Gastroesophageal sphincter (tissue), 3 donors: Measurements from ENCODE around the gene CHTOP.

Source experiments
- EP300 ChIP-seq: sonication (generic); formaldehyde crosslinking; IDR thresholded peaks from one replicate; pipeline ENCODE4 v1.6.1; 2017; ENCODE audit warnings: antibody characterized with exemption, mild to moderate bottlenecking
- POLR2A ChIP-seq, 2 donors: fragments of 450-650 bp; IDR thresholded peaks; one replicate each; pipeline ENCODE4 v1.6.1; 2017; ENCODE audit warnings: antibody characterized with exemption in 2 of 2, mild to moderate bottlenecking in 2 of 2, moderate library complexity in 1 of 2
- TF ChIP-seq, protein P1 (sequence below), 4 experiments: fragments of 200-600 bp in 2 of 4; fragments of 450-650 bp in 2 of 4; sonication (generic) in 1 of 4; IDR thresholded peaks; one replicate each; pipeline ENCODE4 v1.5.1; 2017 to 2019; ENCODE audit warnings: antibody characterized with exemption in 4 of 4, mild to moderate bottlenecking in 2 of 4, moderate library complexity in 2 of 4

DNA sequence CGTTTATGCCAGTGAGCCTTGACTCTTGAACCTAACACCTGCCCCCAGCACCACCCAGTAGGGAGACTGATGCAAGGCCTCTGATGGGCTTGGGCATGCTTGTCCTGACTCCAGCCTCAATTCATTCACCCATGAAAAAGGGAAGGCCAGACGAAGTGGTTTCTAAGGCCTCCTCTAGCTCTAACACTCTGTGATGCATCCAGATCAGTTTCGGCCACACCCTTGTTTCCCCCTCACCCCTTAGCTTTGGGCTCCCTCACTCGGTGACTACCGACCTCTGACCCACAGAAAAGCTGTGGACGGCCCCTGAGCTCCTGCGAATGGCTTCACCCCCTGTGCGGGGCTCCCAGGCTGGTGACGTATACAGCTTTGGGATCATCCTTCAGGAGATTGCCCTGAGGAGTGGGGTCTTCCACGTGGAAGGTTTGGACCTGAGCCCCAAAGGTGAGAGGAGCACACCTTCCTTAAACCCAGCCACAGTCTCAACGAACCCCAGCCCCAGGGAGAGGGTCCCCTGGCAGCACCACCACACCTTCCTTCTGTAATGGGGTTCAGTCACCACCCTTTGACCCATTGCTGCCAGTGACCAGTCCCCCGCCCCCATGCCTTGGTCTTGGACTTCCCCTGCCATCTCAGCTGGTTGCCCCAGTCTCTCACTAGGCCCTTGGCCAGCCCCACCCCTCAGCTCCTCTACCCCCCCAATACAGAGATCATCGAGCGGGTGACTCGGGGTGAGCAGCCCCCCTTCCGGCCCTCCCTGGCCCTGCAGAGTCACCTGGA lies 53.7 kb downstream of the CHTOP start:
- no peak for TF ChIP-seq POLR2A (IDR thresholded peaks at IDR 0.05)
- TF ChIP-seq, protein P1, sequence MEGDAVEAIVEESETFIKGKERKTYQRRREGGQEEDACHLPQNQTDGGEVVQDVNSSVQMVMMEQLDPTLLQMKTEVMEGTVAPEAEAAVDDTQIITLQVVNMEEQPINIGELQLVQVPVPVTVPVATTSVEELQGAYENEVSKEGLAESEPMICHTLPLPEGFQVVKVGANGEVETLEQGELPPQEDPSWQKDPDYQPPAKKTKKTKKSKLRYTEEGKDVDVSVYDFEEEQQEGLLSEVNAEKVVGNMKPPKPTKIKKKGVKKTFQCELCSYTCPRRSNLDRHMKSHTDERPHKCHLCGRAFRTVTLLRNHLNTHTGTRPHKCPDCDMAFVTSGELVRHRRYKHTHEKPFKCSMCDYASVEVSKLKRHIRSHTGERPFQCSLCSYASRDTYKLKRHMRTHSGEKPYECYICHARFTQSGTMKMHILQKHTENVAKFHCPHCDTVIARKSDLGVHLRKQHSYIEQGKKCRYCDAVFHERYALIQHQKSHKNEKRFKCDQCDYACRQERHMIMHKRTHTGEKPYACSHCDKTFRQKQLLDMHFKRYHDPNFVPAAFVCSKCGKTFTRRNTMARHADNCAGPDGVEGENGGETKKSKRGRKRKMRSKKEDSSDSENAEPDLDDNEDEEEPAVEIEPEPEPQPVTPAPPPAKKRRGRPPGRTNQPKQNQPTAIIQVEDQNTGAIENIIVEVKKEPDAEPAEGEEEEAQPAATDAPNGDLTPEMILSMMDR (IDR thresholded peaks at IDR 0.05), result no peak
- no peak for TF ChIP-seq EP300
